ENCODE data around the gene FIG4. TPM values are rescaled to one million over a fixed set of nuclear protein-coding genes. Genes with fewer than 3 reads are reported as not detected.
"Not testable (repeated sequence)": the region's sequence is repeated elsewhere in the genome, so short reads cannot be mapped to it uniquely, and the experiment has no call there.

FIG4 gene
- total and polyA plus RNA-seq, 4 donors, result 10.8 to 20.4 (median 15.5) TPM

DNA sequence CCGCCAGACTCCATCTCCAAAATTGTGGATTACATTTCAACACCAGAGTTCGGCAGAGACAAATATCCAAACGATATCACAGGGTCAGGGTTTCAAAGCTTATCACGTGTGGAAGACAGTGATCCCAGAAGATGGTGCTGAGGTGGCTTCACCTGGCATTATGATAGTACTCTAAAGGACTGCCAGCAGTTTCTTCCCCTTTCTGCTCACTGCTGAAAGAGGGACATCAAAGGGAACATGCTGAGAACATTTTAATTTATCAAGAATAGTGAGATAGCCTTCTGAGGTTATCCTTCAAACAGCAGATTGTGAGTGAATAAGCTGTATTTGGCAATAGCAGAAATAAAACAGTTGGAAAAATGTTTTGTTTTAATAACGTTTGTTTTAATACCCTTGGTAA lies 79.7 kb downstream of the FIG4 start:
- peaks cover 0 to 2% (median 0%) of the 10 kb centered on the region in 5 donors for H3K4me1 ChIP-seq (ENCODE audit: control insufficient read depth in 5 of 5, insufficient read depth in 5 of 5, low read length in 5 of 5)
- H3K36me3 ChIP-seq (ENCODE audit: control insufficient read depth in 4 of 4, insufficient read depth in 4 of 4, low read length in 4 of 4), result peaks cover 0 to 13% (median 3%) of the 10 kb centered on the region in 4 donors
- H3K27ac ChIP-seq (ENCODE audit: low read depth in 1 of 2, low read length in 1 of 2), result no peak overlapping the region
- no peak for DNase-seq
- no peak overlapping the region for H3K4me3 ChIP-seq
- TF ChIP-seq, protein P1, sequence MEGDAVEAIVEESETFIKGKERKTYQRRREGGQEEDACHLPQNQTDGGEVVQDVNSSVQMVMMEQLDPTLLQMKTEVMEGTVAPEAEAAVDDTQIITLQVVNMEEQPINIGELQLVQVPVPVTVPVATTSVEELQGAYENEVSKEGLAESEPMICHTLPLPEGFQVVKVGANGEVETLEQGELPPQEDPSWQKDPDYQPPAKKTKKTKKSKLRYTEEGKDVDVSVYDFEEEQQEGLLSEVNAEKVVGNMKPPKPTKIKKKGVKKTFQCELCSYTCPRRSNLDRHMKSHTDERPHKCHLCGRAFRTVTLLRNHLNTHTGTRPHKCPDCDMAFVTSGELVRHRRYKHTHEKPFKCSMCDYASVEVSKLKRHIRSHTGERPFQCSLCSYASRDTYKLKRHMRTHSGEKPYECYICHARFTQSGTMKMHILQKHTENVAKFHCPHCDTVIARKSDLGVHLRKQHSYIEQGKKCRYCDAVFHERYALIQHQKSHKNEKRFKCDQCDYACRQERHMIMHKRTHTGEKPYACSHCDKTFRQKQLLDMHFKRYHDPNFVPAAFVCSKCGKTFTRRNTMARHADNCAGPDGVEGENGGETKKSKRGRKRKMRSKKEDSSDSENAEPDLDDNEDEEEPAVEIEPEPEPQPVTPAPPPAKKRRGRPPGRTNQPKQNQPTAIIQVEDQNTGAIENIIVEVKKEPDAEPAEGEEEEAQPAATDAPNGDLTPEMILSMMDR (IDR thresholded peaks at IDR 0.05; ENCODE audit: control extremely low read depth, extremely low read depth), result no peak
- 73 to 81% methylated on average over 5 of the region's 5 CpGs for WGBS, 2 donors
- H3K27me3 ChIP-seq (ENCODE audit: control insufficient read depth in 3 of 3, insufficient read depth in 3 of 3, low read length in 2 of 3), result no peaks in the 10 kb centered on the region
- H3K9ac ChIP-seq (ENCODE audit: insufficient read depth in 1 of 2, low read length in 2 of 2), result no peak overlapping the region
- H3K9me3 ChIP-seq (ENCODE audit: control insufficient read depth in 4 of 4, insufficient read depth in 3 of 4, low read length in 3 of 4), result no peaks in the 10 kb centered on the region
- ATAC-seq (ENCODE audit: insufficient read depth, low FRiP score), result no peak

DNA sequence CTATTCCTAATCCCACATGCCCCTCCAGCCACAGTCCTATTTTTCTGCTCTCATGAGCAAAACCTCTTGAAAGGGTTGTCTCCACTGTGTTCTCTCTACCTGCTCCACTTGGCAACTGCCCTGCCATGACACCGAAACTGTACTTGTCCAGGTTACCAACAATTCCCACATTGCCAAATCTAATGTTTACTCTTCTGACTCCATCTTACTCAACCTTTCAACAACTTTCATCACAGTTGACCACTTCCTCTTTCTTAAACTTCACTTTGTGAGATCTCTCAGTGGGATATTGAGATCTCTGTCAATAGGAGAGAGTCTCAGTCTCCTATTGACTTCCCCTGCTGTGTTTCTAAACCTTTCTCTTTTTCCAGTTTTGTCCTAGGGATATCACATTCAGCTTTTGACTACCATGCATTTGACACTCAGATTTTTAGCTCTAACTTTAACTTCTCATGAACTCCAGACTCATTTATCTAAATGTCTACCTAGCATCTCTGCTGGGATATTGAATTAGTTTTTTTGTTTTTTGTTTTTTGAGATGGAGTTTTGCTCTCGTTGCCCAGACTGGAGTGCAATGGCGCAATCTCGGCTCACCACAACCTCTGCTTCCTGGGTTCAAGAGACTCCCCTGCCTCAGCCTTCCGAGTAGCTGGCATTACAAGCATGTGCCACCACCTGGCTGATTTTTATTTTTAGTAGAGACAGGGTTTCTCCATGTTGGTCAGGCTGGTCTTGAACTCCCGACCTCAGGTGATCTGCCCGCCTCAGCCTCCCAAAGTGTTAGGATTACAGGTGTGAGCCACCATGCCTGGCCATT lies 81.1 kb downstream of the FIG4 start:
- H3K4me1 ChIP-seq (ENCODE audit: control insufficient read depth in 5 of 5, insufficient read depth in 5 of 5, low read length in 5 of 5); DNase-seq; H3K4me3 ChIP-seq; H3K27me3 ChIP-seq (ENCODE audit: control insufficient read depth in 3 of 3, insufficient read depth in 3 of 3, low read length in 2 of 3); H3K9me3 ChIP-seq (ENCODE audit: control insufficient read depth in 4 of 4, insufficient read depth in 3 of 4, low read length in 3 of 4); H3K9ac ChIP-seq (ENCODE audit: insufficient read depth in 1 of 2, low read length in 2 of 2); H3K27ac ChIP-seq (ENCODE audit: low read depth in 1 of 2, low read length in 1 of 2): not testable (repeated sequence)
- peak; percentile 58 for ATAC-seq (ENCODE audit: insufficient read depth, low FRiP score)
- whole genome bisulfite sequencing, 2 donors, result 51 to 68% methylated on average over 7 of the region's 7 CpGs
- peaks cover 0 to 10% (median under 1%) of the 10 kb centered on the region in 4 donors for H3K36me3 ChIP-seq (ENCODE audit: control insufficient read depth in 4 of 4, insufficient read depth in 4 of 4, low read length in 4 of 4)

DNA sequence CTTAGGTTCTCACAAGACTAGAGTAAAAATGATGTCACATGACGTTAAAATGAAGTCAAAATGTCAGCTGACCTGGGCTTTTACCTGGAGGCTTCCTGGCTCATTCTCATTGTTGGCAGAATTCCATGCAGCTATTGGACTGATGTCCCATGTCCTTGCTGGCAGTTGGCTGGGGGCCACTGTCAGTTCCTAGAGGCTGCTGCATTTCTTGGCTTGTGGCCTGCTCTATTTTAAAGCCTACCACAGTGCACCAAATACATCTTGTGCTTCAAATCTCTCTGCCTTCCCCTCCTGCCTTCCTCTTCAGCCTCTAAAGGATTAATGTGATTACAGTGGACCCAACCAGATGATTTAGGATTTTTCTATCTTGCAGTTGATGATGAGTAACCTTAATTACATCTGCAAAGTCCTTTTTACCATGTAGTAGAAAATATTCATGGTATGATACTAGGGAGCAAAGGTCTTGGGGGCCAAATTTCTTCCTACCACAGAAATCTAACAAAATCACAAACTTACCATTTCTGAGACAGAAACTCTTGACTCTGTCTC lies 81.9 kb downstream of the FIG4 start:
- Histone ChIP-seq H3K9me3 (ENCODE audit: control insufficient read depth in 4 of 4, insufficient read depth in 3 of 4, low read length in 3 of 4) (no peaks in the 10 kb centered on the region), H3K36me3 (ENCODE audit: control insufficient read depth in 4 of 4, insufficient read depth in 4 of 4, low read length in 4 of 4) (peaks cover 0 to 7% (median 2%) of the 10 kb centered on the region in 4 donors), H3K9ac (ENCODE audit: insufficient read depth in 1 of 2, low read length in 2 of 2) (no peak overlapping the region), H3K4me1 (ENCODE audit: control insufficient read depth in 5 of 5, insufficient read depth in 5 of 5, low read length in 5 of 5) (peaks cover 0 to 2% (median 0%) of the 10 kb centered on the region in 5 donors), H3K27ac (ENCODE audit: low read depth in 1 of 2, low read length in 1 of 2) (no peak overlapping the region), H3K27me3 (ENCODE audit: control insufficient read depth in 3 of 3, insufficient read depth in 3 of 3, low read length in 2 of 3) (no peaks in the 10 kb centered on the region), H3K4me3 (no peak overlapping the region)
- TF ChIP-seq, protein P1 (IDR thresholded peaks at IDR 0.05; ENCODE audit: control extremely low read depth, extremely low read depth), result no peak
- DNase-seq (no peak), ATAC-seq (ENCODE audit: insufficient read depth, low FRiP score) (no peak)
- WGBS, 2 donors, result 62 to 77% methylated on average over 1 of the region's 1 CpG

DNA sequence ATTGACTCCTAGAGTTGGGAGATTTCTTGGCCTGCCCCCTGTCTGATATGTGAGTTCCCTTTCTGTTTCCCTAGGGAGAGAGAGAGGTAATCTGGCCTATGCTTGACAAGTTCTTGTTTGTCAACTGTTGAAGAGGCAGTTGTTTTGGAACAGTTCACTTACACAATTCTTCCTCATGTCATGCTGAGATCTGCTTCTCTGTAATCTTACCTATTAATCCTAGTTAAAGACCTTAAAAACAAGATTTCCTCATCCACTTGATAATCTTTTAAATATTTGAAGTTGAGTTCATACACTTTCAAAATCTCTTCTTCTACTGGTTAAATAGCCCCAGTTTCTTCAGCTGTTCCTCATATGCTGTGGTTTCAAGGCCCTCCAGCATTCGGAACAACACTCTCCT lies 89.9 kb downstream of the FIG4 start:
- Histone ChIP-seq H3K9me3 (ENCODE audit: control insufficient read depth in 4 of 4, insufficient read depth in 3 of 4, low read length in 3 of 4) (no peaks in the 10 kb centered on the region), H3K27me3 (ENCODE audit: control insufficient read depth in 3 of 3, insufficient read depth in 3 of 3, low read length in 2 of 3) (no peaks in the 10 kb centered on the region), H3K27ac (ENCODE audit: low read depth in 1 of 2, low read length in 1 of 2) (no peak overlapping the region), H3K4me1 (ENCODE audit: control insufficient read depth in 5 of 5, insufficient read depth in 5 of 5, low read length in 5 of 5) (peaks cover 0 to 1% (median 0%) of the 10 kb centered on the region in 5 donors), H3K4me3 (no peak overlapping the region), H3K9ac (ENCODE audit: insufficient read depth in 1 of 2, low read length in 2 of 2) (no peak overlapping the region), H3K36me3 (ENCODE audit: control insufficient read depth in 4 of 4, insufficient read depth in 4 of 4, low read length in 4 of 4) (peaks cover 0 to 4% (median 2%) of the 10 kb centered on the region in 4 donors)
- ATAC-seq (ENCODE audit: insufficient read depth, low FRiP score) (no peak), DNase-seq (no peak)
- TF ChIP-seq, protein P1 (IDR thresholded peaks at IDR 0.05; ENCODE audit: control extremely low read depth, extremely low read depth), result no peak
- 67 to 79% methylated on average over 1 of the region's 1 CpG for WGBS, 2 donors

Data from lung (tissue), 12 donors.